Measurements from ENCODE around the gene COL6A3.

Gene COL6A3

DNA sequence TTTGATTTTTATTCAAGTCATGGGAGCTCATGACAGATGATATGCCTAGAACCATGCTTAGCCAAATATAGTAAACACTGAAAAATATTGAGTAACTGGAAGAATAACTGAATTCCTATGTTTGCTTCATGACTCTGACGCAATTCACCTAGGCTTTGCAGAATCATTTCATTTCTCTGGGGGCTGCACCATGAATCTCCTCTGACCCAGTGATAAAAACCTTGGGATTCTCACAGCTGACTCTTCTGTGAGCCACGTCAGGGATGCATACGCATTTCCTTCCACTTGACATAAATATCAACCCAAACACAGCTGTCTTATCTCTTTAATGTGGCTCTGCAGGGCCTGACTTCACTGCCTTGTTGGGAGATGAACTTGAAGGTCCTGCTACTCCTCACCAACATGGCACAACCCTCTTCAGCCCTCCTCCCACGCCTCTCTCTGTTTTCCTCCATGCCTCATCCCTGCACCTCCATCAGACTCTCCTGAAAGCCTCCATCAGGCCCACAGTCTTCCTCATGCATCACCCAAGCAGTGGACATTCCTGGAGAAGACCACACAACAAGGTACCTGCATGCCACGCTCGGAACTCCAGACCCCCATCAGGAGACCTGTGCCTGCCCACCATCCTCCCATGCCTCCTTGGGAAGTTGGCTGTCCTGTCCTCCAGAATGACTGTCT, 29.8 kb downstream of the COL6A3 start:
- ChIA-PET POLR2A (ENCODE audit: low non-redundant PET) (no interaction called here), CTCF (no interaction called here)
- no peak for DNase-seq (ENCODE audit: low spot score)
- TF ChIP-seq, protein P1, sequence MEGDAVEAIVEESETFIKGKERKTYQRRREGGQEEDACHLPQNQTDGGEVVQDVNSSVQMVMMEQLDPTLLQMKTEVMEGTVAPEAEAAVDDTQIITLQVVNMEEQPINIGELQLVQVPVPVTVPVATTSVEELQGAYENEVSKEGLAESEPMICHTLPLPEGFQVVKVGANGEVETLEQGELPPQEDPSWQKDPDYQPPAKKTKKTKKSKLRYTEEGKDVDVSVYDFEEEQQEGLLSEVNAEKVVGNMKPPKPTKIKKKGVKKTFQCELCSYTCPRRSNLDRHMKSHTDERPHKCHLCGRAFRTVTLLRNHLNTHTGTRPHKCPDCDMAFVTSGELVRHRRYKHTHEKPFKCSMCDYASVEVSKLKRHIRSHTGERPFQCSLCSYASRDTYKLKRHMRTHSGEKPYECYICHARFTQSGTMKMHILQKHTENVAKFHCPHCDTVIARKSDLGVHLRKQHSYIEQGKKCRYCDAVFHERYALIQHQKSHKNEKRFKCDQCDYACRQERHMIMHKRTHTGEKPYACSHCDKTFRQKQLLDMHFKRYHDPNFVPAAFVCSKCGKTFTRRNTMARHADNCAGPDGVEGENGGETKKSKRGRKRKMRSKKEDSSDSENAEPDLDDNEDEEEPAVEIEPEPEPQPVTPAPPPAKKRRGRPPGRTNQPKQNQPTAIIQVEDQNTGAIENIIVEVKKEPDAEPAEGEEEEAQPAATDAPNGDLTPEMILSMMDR (conservative IDR thresholded peaks at IDR 0.05; ENCODE audit: low read depth) = no peak
- H3K27ac ChIP-seq = no peak overlapping the region

DNA sequence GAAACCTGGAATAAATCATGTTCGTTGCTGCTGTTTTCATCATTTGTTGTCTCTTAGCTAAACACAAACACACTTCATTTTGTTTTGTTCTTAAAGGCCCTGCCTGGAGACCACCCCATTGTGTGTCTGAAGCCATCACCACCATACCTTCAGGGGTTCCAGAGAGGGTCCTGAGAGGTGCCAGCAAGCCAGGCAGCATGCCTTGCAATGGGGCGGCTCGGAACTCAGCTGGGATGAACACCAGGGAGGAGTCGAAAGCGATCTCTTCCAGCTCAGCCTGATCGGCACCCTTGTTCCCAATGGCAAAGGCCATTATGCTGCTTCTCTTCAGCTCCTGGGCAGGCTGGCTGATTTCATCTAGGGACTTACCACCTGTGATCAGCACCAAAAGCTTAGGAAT, 33.2 kb downstream of the COL6A3 start:
- ChIA-PET POLR2A (ENCODE audit: low non-redundant PET) (no interaction called here), CTCF (interaction anchor here (0.6 to 0.9 kb wide), 2 partner anchors 41 to 132 kb away, joined by 3 to 7 read pairs; no protein-coding TSS in a partner anchor)

DNA sequence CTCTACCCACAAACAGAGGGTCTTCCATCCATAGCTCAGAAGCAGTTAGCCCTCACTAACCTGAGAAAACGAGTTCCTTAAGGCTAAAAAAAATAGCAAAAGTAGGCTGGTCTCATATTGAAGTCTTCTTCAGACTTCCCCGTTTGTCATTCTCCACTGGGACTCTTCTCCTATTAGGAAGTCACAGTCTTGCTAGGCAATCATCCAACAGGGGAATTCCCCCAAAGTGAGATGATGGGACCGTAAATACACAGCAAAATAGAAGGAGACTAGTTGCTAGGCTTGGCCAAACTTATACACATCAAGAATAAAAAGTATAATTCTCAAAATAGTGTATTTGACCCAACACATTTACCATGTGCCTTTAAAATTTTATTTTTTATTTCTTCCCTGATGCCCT, 34.3 kb downstream of the COL6A3 start:
- no peak for DNase-seq (ENCODE audit: low spot score)
- ChIA-PET CTCF (no interaction called here), POLR2A (ENCODE audit: low non-redundant PET) (no interaction called here)
- no peak overlapping the region for H3K27ac ChIP-seq
- TF ChIP-seq, protein P1 (conservative IDR thresholded peaks at IDR 0.05; ENCODE audit: low read depth) = no peak

More for the DNA sequence above, 33.2 kb downstream of the COL6A3 start:
- no peak overlapping the region for H3K27ac ChIP-seq
- TF ChIP-seq, protein P1 (conservative IDR thresholded peaks at IDR 0.05; ENCODE audit: low read depth) = no peak
- DNase-seq (ENCODE audit: low spot score) = no peak

DNA sequence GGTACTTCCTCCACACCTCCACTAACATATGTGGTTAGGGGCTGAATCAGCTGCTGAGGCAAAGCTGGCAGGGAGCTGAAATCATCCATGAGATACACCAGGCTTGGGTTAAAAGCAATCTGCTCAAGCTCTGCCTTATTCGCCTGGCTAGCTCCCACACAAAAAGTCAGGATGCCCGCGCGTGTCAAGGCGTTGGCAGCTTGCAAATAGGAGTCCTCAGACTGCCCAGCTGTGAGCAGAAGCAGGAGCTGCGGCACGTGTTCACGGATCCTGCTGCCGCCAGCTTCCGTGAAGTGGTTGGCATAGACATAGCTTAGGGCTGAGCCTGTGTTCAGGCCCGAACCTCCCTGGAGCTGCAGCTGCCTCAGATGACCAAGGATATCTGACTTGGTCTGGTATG, 35.3 kb downstream of the COL6A3 start:
- ChIA-PET CTCF (no interaction called here), POLR2A (ENCODE audit: low non-redundant PET) (no interaction called here)
- H3K27ac ChIP-seq = no peak overlapping the region
- no peak for DNase-seq (ENCODE audit: low spot score)
- TF ChIP-seq, protein P1 (conservative IDR thresholded peaks at IDR 0.05; ENCODE audit: low read depth) = no peak

DNA sequence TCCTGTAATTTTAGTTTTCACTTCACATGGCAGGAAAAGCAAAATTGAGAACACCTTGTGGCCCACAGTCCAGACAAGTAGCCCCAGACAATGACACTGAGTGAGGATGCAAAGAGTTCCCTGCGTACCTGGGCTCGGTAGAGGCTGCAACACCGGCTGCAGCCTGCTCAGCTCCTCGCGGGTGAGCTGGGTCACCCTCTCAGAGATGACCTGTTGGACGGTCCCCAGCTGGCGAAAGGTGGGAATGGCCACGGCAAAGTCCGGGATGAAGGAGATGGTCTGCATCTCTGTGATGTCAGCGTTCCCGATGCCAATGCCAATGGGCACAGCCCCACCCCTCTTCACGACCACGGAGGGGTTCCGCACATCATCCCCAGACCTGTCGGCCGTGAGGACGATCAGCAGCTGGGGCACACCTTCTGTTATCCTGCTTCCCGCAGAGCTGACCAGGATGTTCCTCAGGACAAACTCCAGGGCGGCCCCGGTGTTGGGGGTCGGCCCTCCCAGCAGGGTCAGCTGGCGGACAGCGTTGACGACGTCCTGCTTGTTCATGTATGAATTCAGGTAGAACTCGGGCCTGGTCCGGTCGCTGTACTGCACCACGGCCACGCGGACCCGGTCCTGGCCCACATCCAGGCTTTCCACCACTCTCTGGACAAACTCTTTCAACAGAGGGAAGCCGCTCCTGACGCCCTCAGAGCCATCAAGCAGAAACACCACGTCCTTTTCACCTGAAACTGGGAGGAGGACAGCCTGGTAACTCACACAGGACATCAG, 39.5 kb downstream of the COL6A3 start:
- TF ChIP-seq, protein P1 (conservative IDR thresholded peaks at IDR 0.05; ENCODE audit: low read depth) = no peak
- CTCF ChIA-PET = interaction anchor here (0.7 kb wide), 1 partner anchor 218 kb away, joined by 3 read pairs; no protein-coding TSS in a partner anchor

DNA sequence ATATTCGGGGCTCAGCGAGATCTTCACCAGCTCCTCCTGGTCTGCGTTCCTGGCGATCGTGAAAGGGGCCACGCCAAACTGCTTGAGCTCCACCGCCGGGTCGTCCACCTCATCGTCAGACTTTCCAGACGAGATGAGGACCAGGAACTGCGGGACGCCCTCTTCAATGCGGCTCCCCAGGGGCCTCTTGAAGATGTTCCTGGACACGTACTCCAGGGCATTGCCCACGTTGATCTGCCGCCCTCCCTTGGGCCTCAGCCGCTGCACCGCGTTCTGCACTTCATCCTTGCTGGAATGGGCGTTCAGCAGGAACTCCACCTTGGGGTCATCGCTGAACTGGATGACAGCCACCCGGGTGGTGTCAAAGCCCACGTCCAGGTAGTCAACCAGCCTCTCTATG, 42.1 kb downstream of the COL6A3 start:
- TF ChIP-seq, protein P1 (conservative IDR thresholded peaks at IDR 0.05; ENCODE audit: low read depth) = no peak
- no peak for DNase-seq (ENCODE audit: low spot score)
- ChIA-PET POLR2A (ENCODE audit: low non-redundant PET) (no interaction called here), CTCF (no interaction called here)
- no peak overlapping the region for H3K27ac ChIP-seq

More for the DNA sequence above, 39.5 kb downstream of the COL6A3 start:
- H3K27ac ChIP-seq = no peak overlapping the region
- POLR2A ChIA-PET (ENCODE audit: low non-redundant PET) = no interaction called here
- DNase-seq (ENCODE audit: low spot score) = no peak

Measured in RWPE1 (cell line).